ENCODE data around the gene ZYX. TPM values are rescaled to one million over a fixed set of nuclear protein-coding genes. Genes with fewer than 3 reads are reported as not detected.

Gene ZYX
- total RNA-seq, 2 donors from 2014 or later = 40.2 to 60.6 TPM

GRCh38 chr7:143343596-143343995 lies 37.5 kb upstream of the ZYX start:
- TF ChIP-seq POLR2A (IDR thresholded peaks at IDR 0.05) = no peak
- no peak for TF ChIP-seq CTCF (IDR thresholded peaks at IDR 0.05)
- no peak for DNase-seq
- Histone ChIP-seq H3K27ac (no peak overlapping the region), H3K9me3 (no peaks in the 10 kb centered on the region), H3K4me3 (no peak overlapping the region), H3K36me3 (replicated peaks in 1 of 2; ENCODE audit: insufficient read depth in 1 of 2, low read depth in 2 of 2) (no peaks in the 10 kb centered on the region), H3K27me3 (no peaks in the 10 kb centered on the region), H3K4me1 (no peaks in the 10 kb centered on the region)
- intact Hi-C loops (cut with DNase I) = no loop called here
- WGBS, 2 donors = 57 to 85% methylated on average over 3 of the region's 3 CpGs
- no peak for ATAC-seq

GRCh38 chr7:143345428-143345900 lies 35.7 kb upstream of the ZYX start:
- TF ChIP-seq POLR2A (IDR thresholded peaks at IDR 0.05) (no peak), CTCF (IDR thresholded peaks at IDR 0.05) (peak; percentile 22 to 52 (median 47))
- Histone ChIP-seq H3K27ac (no peak overlapping the region), H3K9me3 (no peaks in the 10 kb centered on the region), H3K4me1 (no peaks in the 10 kb centered on the region), H3K4me3 (no peak overlapping the region), H3K36me3 (replicated peaks in 1 of 2; ENCODE audit: insufficient read depth in 1 of 2, low read depth in 2 of 2) (no peaks in the 10 kb centered on the region), H3K27me3 (no peaks in the 10 kb centered on the region)
- 6 to 9% methylated on average over 29 to 35 of the region's 35 CpGs for WGBS, 2 donors
- peak; percentile 31 to 59 (median 45) for DNase-seq
- intact Hi-C loops (cut with DNase I) = no loop called here
- ATAC-seq = peak; percentile 72

DNA sequence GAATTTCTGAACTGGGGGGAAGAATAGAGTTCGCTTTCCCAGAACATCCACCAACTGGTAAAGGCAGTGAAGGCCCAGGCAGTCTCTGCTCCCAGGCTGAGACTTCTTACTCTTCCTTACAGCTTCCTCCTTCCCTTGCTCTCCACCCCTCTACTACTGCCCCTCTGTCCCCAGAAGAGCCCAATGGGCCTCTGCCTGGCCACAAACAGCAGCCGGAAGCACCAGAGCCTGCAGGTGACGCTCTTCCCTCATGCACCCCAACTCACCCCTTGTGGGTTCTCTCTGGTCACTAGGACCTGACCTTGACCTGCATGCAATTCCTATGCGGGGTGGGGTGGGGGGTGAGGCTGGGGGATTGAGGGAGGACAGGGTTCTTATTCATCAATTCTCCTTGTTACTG lies 35.1 kb upstream of the ZYX start:
- Histone ChIP-seq H3K36me3 (replicated peaks in 1 of 2; ENCODE audit: insufficient read depth in 1 of 2, low read depth in 2 of 2) (no peaks in the 10 kb centered on the region), H3K27ac (no peak overlapping the region), H3K9me3 (no peaks in the 10 kb centered on the region), H3K4me1 (no peaks in the 10 kb centered on the region), H3K4me3 (no peak overlapping the region), H3K27me3 (no peaks in the 10 kb centered on the region)
- no peak for TF ChIP-seq CTCF (IDR thresholded peaks at IDR 0.05)
- TF ChIP-seq POLR2A (IDR thresholded peaks at IDR 0.05) = no peak
- 54 to 66% methylated on average over 4 of the region's 4 CpGs for WGBS, 2 donors
- DNase-seq = no peak
- intact Hi-C loops (cut with DNase I) = no loop called here
- no peak for ATAC-seq

DNA sequence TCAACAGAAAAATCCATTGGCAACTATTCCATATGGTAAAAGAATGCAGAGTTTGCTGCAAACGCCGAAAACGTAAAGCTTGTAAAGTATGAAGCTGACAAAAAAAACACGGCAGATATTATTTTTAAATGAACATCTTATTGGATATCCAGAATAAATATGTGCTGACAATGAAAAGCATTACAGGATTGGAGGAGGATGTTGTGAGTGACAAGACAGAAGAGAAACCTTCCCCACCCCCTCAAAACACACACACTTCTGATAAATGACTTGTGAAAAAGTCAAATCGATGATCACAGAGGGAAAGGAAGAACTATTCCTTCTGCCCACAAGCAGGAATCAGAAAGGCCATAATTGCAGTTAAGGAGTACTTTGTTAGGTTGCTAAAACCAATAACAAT lies 33.2 kb upstream of the ZYX start:
- Histone ChIP-seq H3K36me3 (replicated peaks in 1 of 2; ENCODE audit: insufficient read depth in 1 of 2, low read depth in 2 of 2) (no peaks in the 10 kb centered on the region), H3K27ac (no peak overlapping the region), H3K4me3 (no peak overlapping the region), H3K9me3 (no peaks in the 10 kb centered on the region), H3K4me1 (no peaks in the 10 kb centered on the region), H3K27me3 (no peaks in the 10 kb centered on the region)
- TF ChIP-seq CTCF (IDR thresholded peaks at IDR 0.05) (no peak), POLR2A (IDR thresholded peaks at IDR 0.05) (no peak)
- WGBS, 2 donors = 60 to 73% methylated on average over 5 of the region's 5 CpGs
- no peak for ATAC-seq
- DNase-seq = no peak
- intact Hi-C loops (cut with DNase I) = no loop called here

GRCh38 chr7:143351060-143351459 lies 30.1 kb upstream of the ZYX start:
- Histone ChIP-seq H3K9me3 (no peaks in the 10 kb centered on the region), H3K4me3 (no peak overlapping the region), H3K27me3 (no peaks in the 10 kb centered on the region), H3K27ac (no peak overlapping the region), H3K4me1 (no peaks in the 10 kb centered on the region), H3K36me3 (replicated peaks in 1 of 2; ENCODE audit: insufficient read depth in 1 of 2, low read depth in 2 of 2) (no peaks in the 10 kb centered on the region)
- intact Hi-C loops (cut with DNase I) = no loop called here
- TF ChIP-seq CTCF (IDR thresholded peaks at IDR 0.05) (no peak), POLR2A (IDR thresholded peaks at IDR 0.05) (no peak)
- 63 to 64% methylated on average over 5 of the region's 5 CpGs for WGBS, 2 donors
- ATAC-seq (no peak), DNase-seq (no peak)

Measured in body of pancreas (tissue), 4 donors.